HUES64 (cell line): Measurements from ENCODE around the gene SRGAP1.

ENCODE experiments used
- H3K27ac ChIP-seq: 2 replicates; pipeline ENCODE4 v1.7.0; 2013; ENCODE audit warnings: low read depth, low read length, inconsistent platforms
- H3K27me3 ChIP-seq: 2 replicates; pipeline ENCODE4 v1.6.1; 2013; ENCODE audit warnings: mild to moderate bottlenecking, low read length; ENCODE audit not compliant: insufficient read depth
- H3K36me3 ChIP-seq: 2 replicates; pipeline ENCODE4 v1.6.1; 2013; ENCODE audit warnings: mild to moderate bottlenecking, low read length; ENCODE audit not compliant: insufficient read depth
- H3K4me1 ChIP-seq: 2 replicates; pipeline ENCODE4 v1.6.1; 2013; ENCODE audit warnings: mild to moderate bottlenecking, low read length, moderate library complexity; ENCODE audit not compliant: insufficient read depth
- H3K4me3 ChIP-seq: 2 replicates; pipeline ENCODE4 v1.5.1; 2013; ENCODE audit warnings: mild to moderate bottlenecking, low read length, moderate library complexity
- H3K9ac ChIP-seq: 2 replicates; pipeline ENCODE4 v1.6.1; 2013; ENCODE audit warnings: mild to moderate bottlenecking, low read depth, low read length
- H3K9me3 ChIP-seq: 2 replicates; pipeline ENCODE4 v1.6.1; 2013; ENCODE audit warnings: low read depth, low read length; ENCODE audit not compliant: insufficient read depth
- WGBS: fragments of 150-250, 120-280 bp; methylation state at CpG from one replicate; pipeline ENCODE4 v1.1.7; 2013; ENCODE audit warnings: missing lambda C conversion rate; 5-methylcytosine and 5-hydroxymethylcytosine counted together

SRGAP1 gene

DNA sequence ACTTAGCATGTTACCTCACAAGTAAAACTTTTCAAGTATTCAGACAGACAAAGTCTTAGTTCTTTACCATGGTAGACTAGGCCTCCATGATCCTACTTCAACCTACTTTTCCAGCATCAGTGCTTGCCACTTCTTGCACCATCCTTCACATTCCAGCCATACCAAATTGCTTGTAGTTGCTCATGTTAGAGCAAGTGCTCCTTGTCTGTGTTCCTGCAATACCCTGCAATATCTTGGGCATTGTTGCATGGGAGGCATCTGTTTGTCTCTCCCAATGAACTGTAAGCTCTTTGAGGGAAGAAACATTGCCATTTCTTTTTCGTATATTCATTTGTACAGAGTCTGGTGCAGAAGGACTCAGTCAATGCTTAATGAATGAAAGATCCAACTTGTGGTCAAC, 78.0 kb downstream of the SRGAP1 start:
- H3K36me3 ChIP-seq: no peaks in the 10 kb centered on the region
- H3K27ac ChIP-seq: no peak overlapping the region
- H3K27me3 ChIP-seq: no peaks in the 10 kb centered on the region
- no peak overlapping the region for H3K4me3 ChIP-seq
- no peaks in the 10 kb centered on the region for H3K9me3 ChIP-seq
- peaks cover 6% of the 10 kb centered on the region for H3K4me1 ChIP-seq
- WGBS: 100% methylated on average over 1 of the region's 1 CpG
- H3K9ac ChIP-seq: no peak overlapping the region

DNA sequence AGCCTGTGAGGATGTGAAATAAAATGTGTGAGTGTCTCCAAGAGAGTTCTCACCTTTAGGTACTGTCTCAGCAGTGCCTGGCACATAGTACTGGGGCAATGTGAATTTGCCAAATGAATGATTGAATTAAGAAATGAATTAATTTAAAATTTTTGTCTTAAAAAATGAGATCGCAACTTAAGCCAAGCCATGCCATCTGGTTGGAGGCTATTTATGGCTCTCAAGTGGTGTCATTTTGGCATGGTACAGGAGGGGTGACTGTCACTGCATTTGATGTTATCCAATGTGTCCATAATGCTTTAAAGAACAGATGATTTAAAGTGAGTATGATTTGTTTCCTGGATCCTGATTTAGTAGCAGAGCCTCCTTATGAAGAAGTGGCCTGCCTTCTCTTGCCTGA, 80.3 kb downstream of the SRGAP1 start:
- H3K9ac ChIP-seq: no peak overlapping the region
- H3K36me3 ChIP-seq: no peaks in the 10 kb centered on the region
- WGBS: 98% methylated on average over 1 of the region's 1 CpG
- H3K4me3 ChIP-seq: no peak overlapping the region
- no peaks in the 10 kb centered on the region for H3K4me1 ChIP-seq
- H3K27ac ChIP-seq: no peak overlapping the region
- H3K9me3 ChIP-seq: no peaks in the 10 kb centered on the region
- H3K27me3 ChIP-seq: no peaks in the 10 kb centered on the region

DNA sequence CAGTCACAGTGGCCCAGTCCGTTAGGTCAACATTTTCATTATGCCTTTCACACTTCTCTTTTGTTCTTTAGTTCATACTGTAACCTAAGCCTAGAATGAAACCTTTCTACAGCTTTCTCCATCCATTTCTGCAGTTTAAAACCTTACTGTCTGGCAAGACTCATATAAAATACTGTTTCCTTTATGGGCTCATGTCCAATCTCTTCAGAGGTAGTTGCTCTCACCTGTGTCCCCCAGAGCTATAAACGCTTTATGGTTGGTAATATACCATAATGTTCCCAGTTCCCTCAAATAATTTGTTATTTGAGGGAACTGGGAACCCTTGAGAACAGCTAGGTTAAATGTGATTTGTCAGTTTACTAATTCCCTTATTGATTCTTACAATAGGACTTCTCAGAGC, 83.0 kb downstream of the SRGAP1 start:
- Histone ChIP-seq H3K9ac (no peak overlapping the region), H3K27ac (no peak overlapping the region), H3K36me3 (no peaks in the 10 kb centered on the region), H3K4me1 (peaks cover 13% of the 10 kb centered on the region; the same call in 1 of the 2 replicates), H3K4me3 (no peak overlapping the region), H3K9me3 (no peaks in the 10 kb centered on the region), H3K27me3 (no peaks in the 10 kb centered on the region)
- 91% methylated on average over 1 of the region's 2 CpGs for WGBS

DNA sequence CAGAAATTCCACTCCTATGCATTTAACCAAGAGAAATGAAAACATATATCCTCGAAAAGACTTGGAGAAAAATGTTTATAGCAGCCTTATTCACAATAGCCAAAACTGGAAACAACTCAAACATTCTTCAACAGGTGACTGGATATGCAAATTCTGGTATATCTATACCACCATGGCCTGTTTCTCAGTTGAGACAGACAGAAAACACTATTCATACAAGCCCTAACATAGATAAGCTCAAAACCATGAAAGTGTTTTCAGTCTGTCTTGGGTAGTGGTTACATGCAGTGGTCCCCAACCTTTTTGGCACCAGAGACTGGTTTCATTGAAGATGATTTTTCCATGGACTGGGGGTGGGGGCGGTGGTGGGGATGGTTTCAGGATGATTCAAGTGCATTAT, 83.8 kb downstream of the SRGAP1 start:
- Histone ChIP-seq H3K9me3 (no peaks in the 10 kb centered on the region), H3K36me3 (no peaks in the 10 kb centered on the region), H3K27ac (no peak overlapping the region), H3K27me3 (no peaks in the 10 kb centered on the region), H3K9ac (no peak overlapping the region), H3K4me3 (no peak overlapping the region), H3K4me1 (peaks cover 13% of the 10 kb centered on the region; the same call in 1 of the 2 replicates)
- 92% methylated on average over 1 of the region's 2 CpGs for WGBS

DNA sequence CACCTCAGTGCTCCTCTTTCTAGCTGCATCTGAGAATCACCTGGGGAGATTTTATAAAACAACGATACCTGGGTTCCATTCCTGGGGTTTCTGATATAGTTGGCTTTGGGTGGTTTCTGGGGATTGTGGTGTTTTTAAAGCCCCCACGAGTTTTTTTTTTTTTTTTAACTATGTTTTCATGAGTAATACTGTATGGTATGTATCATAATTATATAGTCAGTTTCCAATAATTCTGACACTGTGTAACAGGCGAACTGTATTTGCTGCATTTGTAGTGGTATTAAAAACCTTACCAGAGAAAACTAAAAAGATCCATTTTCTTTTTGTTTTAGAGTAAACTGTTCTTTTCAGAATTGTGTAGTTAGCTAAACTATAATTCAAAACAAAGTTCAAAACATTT, 84.9 kb downstream of the SRGAP1 start:
- H3K9me3 ChIP-seq: no peaks in the 10 kb centered on the region

DNA sequence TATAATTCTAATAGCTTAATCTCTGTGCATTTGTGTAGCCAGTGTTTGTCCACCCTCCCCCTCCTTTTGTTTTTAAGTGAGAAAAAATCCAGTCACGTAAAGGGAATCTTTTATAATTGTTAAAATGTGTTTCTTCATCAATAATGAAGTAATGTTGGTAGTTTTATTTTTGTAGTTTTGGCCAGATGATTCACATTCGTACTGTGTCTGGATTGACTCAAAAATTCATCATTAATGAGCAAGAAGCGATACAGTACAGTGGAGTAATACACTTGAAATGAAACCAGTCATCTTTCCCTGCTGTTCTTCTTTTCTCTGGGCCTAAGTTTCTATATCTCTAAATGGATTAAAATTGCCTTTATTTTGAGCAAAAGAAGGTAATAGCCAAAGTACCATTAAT, 86.5 kb downstream of the SRGAP1 start:
- Histone ChIP-seq H3K27ac (no peak overlapping the region), H3K4me1 (peaks cover 13% of the 10 kb centered on the region; the same call in 1 of the 2 replicates), H3K9me3 (no peaks in the 10 kb centered on the region), H3K4me3 (no peak overlapping the region), H3K27me3 (no peaks in the 10 kb centered on the region), H3K9ac (no peak overlapping the region), H3K36me3 (no peaks in the 10 kb centered on the region)
- 90% methylated on average over 2 of the region's 3 CpGs for WGBS

More for the DNA sequence above, 84.9 kb downstream of the SRGAP1 start:
- 92% methylated on average over 1 of the region's 3 CpGs for WGBS
- Histone ChIP-seq H3K36me3 (no peaks in the 10 kb centered on the region), H3K27ac (no peak overlapping the region), H3K9ac (no peak overlapping the region), H3K27me3 (no peaks in the 10 kb centered on the region), H3K4me1 (peaks cover 13% of the 10 kb centered on the region; the same call in 1 of the 2 replicates), H3K4me3 (no peak overlapping the region)

DNA sequence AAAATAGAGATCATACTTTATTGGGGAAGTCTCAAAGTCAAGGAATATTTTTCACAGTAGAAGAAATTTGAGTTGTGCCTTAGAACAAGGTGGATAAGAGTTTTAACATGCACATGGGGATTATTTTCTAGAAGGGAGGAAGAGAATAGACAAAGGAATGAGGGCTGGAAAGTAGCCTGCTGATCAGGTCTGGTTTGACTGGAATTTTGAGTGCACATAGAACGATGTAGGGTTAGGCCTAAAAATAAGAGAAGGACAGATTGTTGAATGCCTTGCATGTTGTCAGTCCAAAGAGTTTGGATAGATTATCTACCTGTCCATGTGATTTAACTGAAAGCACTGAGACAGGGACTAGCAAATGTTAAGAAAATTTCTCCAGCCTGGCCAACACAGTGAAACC, 87.2 kb downstream of the SRGAP1 start:
- 93% methylated on average over 1 of the region's 1 CpG for WGBS
- no peaks in the 10 kb centered on the region for H3K36me3 ChIP-seq
- H3K9ac ChIP-seq: no peak overlapping the region
- no peaks in the 10 kb centered on the region for H3K9me3 ChIP-seq
- no peak overlapping the region for H3K4me3 ChIP-seq
- H3K4me1 ChIP-seq: peaks cover 13% of the 10 kb centered on the region; the same call in 1 of the 2 replicates
- H3K27ac ChIP-seq: no peak overlapping the region
- no peaks in the 10 kb centered on the region for H3K27me3 ChIP-seq

DNA sequence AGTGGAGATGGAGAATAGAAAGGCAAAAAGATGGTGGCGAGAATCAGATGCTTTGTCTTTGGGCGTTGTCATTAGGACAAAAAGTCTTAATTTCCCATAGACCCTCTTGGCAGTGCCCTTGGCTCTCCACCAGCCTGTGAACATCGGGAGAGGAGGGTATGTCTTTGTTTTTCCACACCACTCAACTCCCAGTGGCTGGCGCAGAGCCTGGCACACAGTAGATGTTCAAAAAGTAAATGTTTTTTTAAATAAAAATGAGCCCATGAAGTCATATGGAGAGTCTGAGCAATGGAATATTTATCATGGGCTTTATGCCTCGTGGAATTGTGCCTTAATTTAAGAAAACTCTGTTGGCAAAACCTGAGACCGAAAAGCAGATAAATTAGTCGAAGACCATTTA, 90.4 kb downstream of the SRGAP1 start:
- H3K4me3 ChIP-seq: no peak overlapping the region
- H3K27me3 ChIP-seq: no peaks in the 10 kb centered on the region
- H3K4me1 ChIP-seq: peaks cover 20% of the 10 kb centered on the region
- 95% methylated on average over 5 of the region's 7 CpGs for WGBS
- H3K27ac ChIP-seq: no peak overlapping the region
- H3K9ac ChIP-seq: no peak overlapping the region
- no peaks in the 10 kb centered on the region for H3K36me3 ChIP-seq
- no peaks in the 10 kb centered on the region for H3K9me3 ChIP-seq

DNA sequence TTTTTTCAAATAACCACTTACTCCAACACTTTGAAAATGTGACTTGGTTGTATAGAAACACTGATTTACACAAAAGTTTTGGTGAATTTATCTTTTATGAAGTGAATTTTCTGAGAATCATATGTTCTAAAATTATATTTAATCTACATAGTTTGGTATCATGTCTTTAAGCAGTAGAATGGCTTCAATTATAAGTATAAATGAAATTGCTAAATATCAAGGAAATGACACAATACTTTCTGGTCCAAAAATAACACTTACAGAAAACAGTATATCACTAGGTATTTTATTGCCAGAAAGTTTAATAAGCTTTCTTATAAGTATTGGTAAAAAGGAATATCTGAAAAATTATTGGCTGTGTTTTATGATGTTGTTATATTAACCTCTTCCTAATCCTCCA, 90.9 kb downstream of the SRGAP1 start:
- no peaks in the 10 kb centered on the region for H3K27me3 ChIP-seq
- no peak overlapping the region for H3K4me3 ChIP-seq
- no peaks in the 10 kb centered on the region for H3K9me3 ChIP-seq
- H3K27ac ChIP-seq: no peak overlapping the region
- H3K4me1 ChIP-seq: peaks cover 22% of the 10 kb centered on the region
- no peak overlapping the region for H3K9ac ChIP-seq
- H3K36me3 ChIP-seq: no peaks in the 10 kb centered on the region

DNA sequence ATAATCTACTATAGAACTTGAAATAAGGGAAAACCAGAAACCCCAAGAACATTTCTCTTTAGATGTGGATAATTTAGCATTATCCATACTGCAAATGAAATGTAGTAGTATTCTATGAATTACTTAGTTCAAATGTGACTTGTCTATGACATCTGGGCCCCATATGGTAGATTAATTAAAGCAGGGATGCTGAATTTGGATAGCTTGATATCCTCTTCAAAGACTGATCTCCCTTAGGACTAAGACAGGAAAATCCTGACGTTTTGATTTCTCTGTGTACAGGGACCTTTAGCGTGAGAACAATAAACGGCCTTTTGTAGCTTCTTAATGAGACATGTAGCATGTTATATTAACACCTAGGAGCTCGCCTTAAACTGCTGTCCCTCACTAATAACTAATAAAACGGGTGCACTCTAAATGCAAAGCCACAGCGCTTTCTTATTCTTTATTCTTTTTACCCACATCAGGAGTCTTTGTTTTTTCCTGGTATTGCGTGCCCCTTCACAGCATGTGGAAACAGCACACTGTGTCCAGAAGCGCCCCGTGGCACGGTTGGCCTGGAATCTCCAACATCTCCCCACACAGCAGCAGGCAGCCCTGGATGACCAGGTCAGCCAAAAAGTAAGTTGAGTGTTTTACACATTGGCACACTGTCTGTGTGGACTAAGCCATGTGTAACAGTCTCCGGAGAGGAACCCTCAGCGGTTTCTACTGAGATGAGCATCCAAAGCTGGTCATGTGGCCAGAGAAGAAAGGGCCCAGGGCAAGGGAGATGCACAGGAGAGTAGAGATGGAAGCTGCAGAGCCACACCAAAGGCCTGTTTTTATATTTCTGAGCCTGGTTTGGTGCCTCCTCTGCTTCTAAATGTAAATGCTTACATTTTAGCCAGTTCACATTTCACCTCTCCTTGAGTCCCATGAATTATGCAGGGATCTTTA, 93.1 kb downstream of the SRGAP1 start:
- H3K27me3 ChIP-seq: no peaks in the 10 kb centered on the region
- no peaks in the 10 kb centered on the region for H3K36me3 ChIP-seq
- WGBS: 95% methylated on average over 12 of the region's 12 CpGs
- H3K27ac ChIP-seq: no peak overlapping the region
- H3K9me3 ChIP-seq: no peaks in the 10 kb centered on the region
- peaks cover 16% of the 10 kb centered on the region for H3K4me1 ChIP-seq
- H3K4me3 ChIP-seq: no peak overlapping the region
- H3K9ac ChIP-seq: no peak overlapping the region

DNA sequence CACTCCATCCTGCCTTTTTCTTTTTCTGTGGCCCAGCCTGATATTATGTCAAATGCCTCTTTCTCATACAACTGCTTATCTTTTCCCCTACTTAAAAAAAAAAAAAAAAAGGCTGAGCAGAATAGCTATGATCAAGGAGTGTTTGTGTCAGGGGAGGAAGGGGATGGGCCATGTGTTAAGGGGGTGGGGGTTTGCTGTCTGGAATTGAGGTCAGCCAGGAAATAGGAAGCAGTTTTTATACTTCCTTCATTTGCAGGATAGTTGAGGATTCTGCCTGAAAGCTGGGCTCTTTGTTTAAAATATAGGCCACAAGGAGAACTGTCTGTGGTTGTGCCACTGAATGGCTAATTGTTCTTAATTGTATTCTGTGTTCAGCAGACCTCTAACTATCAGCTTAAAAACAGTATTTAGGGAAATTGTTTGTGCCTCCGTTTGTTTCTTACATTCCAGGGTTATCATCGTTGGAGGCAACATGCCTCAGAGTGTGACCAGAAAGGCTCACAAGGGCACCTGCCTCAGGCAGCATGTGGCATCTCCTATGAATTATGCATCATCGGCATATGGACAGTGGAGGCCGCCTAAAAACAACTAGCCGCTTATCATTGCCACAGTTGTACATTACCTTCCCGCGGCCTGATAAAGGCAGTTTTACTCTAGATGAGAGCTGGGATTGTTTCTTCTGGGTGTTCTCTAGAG, 96.0 kb downstream of the SRGAP1 start:
- H3K4me3 ChIP-seq: no peak overlapping the region
- peaks cover 16% of the 10 kb centered on the region for H3K4me1 ChIP-seq
- no peak overlapping the region for H3K9ac ChIP-seq
- no peak overlapping the region for H3K27ac ChIP-seq
- WGBS: 87% methylated on average over 7 of the region's 7 CpGs
- H3K27me3 ChIP-seq: no peaks in the 10 kb centered on the region
- H3K9me3 ChIP-seq: no peaks in the 10 kb centered on the region
- no peaks in the 10 kb centered on the region for H3K36me3 ChIP-seq
